Vagina (tissue), 2 donors: ENCODE data around the gene SEC23A. TPM values are rescaled to one million over a fixed set of nuclear protein-coding genes. Genes with fewer than 3 reads are reported as not detected.
"Not testable (repeated sequence)": the region's sequence is repeated elsewhere in the genome, so short reads cannot be mapped to it uniquely, and the experiment has no call there.

Experiments
- DNase-seq, 2 donors: peaks; one replicate each; pipeline ENCODE4 v3.0.0-alpha.2; 2017; ENCODE audit errors: extremely low spot score in 2 of 2
- H3K27ac ChIP-seq: fragments of 200-600 bp; sonication (generic); one replicate; pipeline ENCODE4 v1.5.1; 2019
- H3K27me3 ChIP-seq: fragments of 200-600 bp; sonication (generic); one replicate; pipeline ENCODE4 v1.5.1; 2019
- H3K36me3 ChIP-seq, 2 donors: fragments of 200-600 bp; sonication (generic); one replicate each; pipeline ENCODE4 v1.5.1; 2017 to 2019
- H3K4me1 ChIP-seq: fragments of 200-600 bp; sonication (generic); one replicate; pipeline ENCODE4 v1.5.1; 2019
- H3K4me3 ChIP-seq, 2 donors: fragments of 200-600 bp; sonication (generic); 1 replicate in 1 of 2; 2 replicates in 1 of 2; pipeline ENCODE4 v1.5.1; 2016 to 2019
- H3K9me3 ChIP-seq: fragments of 200-600 bp; sonication (generic); one replicate; pipeline ENCODE4 v1.5.1; 2019
- POLR2A ChIP-seq, 2 donors: fragments of 450-650 bp; IDR thresholded peaks; one replicate each; pipeline ENCODE4 v1.6.1; 2017; ENCODE audit warnings: antibody characterized with exemption in 2 of 2, mild to moderate bottlenecking in 2 of 2, moderate library complexity in 2 of 2
- POLR2AphosphoS5 ChIP-seq, 2 donors: sonication (generic); formaldehyde crosslinking; IDR thresholded peaks; one replicate each; pipeline ENCODE4 v1.9.0; 2017; ENCODE audit warnings: antibody characterized with exemption in 2 of 2, mild to moderate bottlenecking in 2 of 2, low read depth in 1 of 2; ENCODE audit not compliant: insufficient read depth in 1 of 2
- intact Hi-C: fragments of 100-400 bp; cut with DNase I; formaldehyde crosslinking; loops from one replicate; pipeline ENCODE4 v1.15.1; 2023
- total RNA-seq: library from RNA; depleted of rRNA; stranded (reverse); fragments of >200 nt; gene quantifications from one replicate; pipeline ENCODE4 v1.2.3, GENCODE V29; 2016
- TF ChIP-seq, protein P1 (sequence below), 3 experiments: fragments of 450-650 bp in 2 of 3; fragments of 200-600 bp in 1 of 3; sonication (generic) in 1 of 3; IDR thresholded peaks; one replicate each; pipeline ENCODE4 v1.5.1; 2017 to 2019; ENCODE audit warnings: antibody characterized with exemption in 3 of 3, mild to moderate bottlenecking in 2 of 3, moderate library complexity in 2 of 3

The SEC23A gene
- total RNA-seq, 1 donor from 2014 or later: 54.8 TPM

DNA sequence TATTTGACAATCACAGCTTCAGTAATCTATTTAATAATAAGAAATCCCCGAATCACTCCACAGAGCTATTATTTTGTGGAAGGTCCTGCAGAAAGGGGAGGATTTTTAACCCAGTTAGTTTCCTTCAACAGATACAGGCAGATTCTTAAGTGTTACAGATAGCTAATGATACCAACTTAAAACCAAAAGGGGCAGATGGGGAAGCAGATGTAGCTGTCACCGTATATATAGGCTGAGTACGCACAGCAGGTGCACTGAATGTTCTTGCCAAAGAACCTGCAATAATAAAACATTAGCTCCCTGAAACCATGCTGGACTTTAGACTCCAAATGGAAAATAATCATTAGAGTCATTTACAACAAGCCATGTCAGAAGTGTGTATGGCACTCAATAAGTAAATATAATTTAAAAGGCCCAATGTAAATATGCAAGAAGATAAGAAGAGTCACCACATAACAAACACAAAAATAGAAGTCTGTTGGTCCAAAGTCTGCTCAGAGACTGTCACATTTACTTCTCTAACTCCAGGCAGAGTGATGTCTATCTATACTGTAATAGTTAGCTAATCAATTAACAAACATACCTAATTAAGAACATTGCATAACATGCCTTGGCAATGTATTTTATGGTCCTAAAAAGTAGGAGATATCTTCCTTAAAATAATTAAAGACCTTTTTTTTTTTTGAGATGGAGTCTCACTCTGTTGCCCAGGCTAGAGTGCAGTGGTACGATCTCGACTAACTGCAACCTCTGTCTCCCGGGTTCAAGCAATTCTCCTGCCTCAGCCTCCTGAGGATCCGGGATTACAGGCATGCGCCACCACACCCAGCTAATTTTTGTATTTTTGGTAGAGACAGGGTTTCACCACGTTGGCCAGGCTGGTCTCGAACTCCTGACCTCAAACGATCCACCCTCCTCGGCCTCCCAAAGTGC lies 78.8 kb downstream of the SEC23A start:
- Histone ChIP-seq H3K4me1 (no peaks in the 10 kb centered on the region), H3K4me3 (no peak overlapping the region), H3K27ac (no peak overlapping the region), H3K27me3 (no peaks in the 10 kb centered on the region), H3K9me3 (no peaks in the 10 kb centered on the region), H3K36me3 (no peaks in the 10 kb centered on the region)
- DNase-seq: no peak
- TF ChIP-seq POLR2A (IDR thresholded peaks at IDR 0.05) (no peak), POLR2AphosphoS5 (IDR thresholded peaks at IDR 0.05; ENCODE audit: insufficient read depth in 1 of 2, low read depth in 1 of 2) (no peak)
- TF ChIP-seq, protein P1, sequence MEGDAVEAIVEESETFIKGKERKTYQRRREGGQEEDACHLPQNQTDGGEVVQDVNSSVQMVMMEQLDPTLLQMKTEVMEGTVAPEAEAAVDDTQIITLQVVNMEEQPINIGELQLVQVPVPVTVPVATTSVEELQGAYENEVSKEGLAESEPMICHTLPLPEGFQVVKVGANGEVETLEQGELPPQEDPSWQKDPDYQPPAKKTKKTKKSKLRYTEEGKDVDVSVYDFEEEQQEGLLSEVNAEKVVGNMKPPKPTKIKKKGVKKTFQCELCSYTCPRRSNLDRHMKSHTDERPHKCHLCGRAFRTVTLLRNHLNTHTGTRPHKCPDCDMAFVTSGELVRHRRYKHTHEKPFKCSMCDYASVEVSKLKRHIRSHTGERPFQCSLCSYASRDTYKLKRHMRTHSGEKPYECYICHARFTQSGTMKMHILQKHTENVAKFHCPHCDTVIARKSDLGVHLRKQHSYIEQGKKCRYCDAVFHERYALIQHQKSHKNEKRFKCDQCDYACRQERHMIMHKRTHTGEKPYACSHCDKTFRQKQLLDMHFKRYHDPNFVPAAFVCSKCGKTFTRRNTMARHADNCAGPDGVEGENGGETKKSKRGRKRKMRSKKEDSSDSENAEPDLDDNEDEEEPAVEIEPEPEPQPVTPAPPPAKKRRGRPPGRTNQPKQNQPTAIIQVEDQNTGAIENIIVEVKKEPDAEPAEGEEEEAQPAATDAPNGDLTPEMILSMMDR (IDR thresholded peaks at IDR 0.05): no peak
- intact Hi-C loops: no loop called here

DNA sequence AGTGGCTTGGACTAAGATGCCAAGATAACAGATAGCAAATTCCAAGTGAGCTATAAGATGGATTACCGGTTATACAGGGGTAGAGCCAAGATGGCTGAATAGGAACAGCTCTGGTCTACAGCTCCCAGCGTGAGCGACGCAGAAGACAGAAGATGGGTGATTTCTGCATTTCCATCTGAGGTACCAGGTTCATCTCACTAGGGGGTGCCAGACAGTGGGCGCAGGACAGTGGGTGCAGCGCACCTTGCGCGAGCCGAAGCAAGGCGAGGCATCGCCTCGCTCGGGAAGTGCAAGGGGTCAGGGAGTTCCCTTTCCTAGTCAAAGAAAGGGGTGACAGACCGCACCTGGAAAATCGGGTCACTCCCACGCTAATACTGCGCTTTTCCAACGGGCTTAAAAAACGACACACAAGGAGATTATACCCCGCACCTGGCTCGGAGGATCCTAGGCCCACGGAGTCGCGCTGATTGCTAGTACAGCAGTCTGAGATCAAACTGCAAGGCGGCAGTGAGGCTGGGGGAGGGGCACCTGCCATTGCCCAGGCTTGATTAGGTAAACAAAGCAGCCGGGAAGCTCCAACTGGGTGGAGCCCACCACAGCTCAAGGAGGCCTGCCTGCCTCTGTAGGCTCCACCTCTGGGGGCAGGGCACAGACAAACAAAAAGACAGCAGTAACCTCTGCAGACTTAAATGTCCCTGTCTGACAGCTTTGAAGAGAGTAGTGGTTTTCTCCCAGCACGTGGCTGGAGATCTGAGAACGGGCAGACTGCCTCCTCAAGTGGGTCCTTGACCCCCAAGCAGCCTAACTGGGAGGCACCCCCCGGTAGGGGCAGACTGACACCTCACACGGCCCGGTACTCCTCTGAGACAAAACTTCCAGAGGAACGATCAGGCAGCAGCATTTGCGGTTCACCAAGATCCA lies 85.7 kb downstream of the SEC23A start:
- H3K27me3 ChIP-seq, DNase-seq, H3K4me1 ChIP-seq, intact Hi-C loops, H3K4me3 ChIP-seq, H3K9me3 ChIP-seq, H3K27ac ChIP-seq, H3K36me3 ChIP-seq: not testable (repeated sequence)

GRCh38 chr14:39016733-39017095 lies 86.3 kb downstream of the SEC23A start:
- intact Hi-C loops: no loop called here
- Histone ChIP-seq H3K4me3 (no peak overlapping the region), H3K9me3 (no peaks in the 10 kb centered on the region), H3K4me1 (no peaks in the 10 kb centered on the region), H3K27me3 (no peaks in the 10 kb centered on the region), H3K27ac (no peak overlapping the region), H3K36me3 (no peaks in the 10 kb centered on the region)
- TF ChIP-seq, protein P1 (IDR thresholded peaks at IDR 0.05): no peak
- TF ChIP-seq POLR2A (IDR thresholded peaks at IDR 0.05): no peak
- no peak for TF ChIP-seq POLR2AphosphoS5 (IDR thresholded peaks at IDR 0.05; ENCODE audit: insufficient read depth in 1 of 2, low read depth in 1 of 2)
- no peak for DNase-seq

- Histone ChIP-seq H3K36me3 (no peaks in the 10 kb centered on the region), H3K4me3 (no peak overlapping the region), H3K4me1 (no peaks in the 10 kb centered on the region), H3K27ac (no peak overlapping the region), H3K9me3 (no peaks in the 10 kb centered on the region), H3K27me3 (no peaks in the 10 kb centered on the region)
- DNase-seq: no peak
- TF ChIP-seq POLR2AphosphoS5 (IDR thresholded peaks at IDR 0.05; ENCODE audit: insufficient read depth in 1 of 2, low read depth in 1 of 2): no peak
- TF ChIP-seq, protein P1 (IDR thresholded peaks at IDR 0.05): no peak
- no peak for TF ChIP-seq POLR2A (IDR thresholded peaks at IDR 0.05)
- intact Hi-C loops: no loop called here
Observed at GRCh38 chr14:39015964-39016577, 87.0 kb downstream of the SEC23A start.

DNA sequence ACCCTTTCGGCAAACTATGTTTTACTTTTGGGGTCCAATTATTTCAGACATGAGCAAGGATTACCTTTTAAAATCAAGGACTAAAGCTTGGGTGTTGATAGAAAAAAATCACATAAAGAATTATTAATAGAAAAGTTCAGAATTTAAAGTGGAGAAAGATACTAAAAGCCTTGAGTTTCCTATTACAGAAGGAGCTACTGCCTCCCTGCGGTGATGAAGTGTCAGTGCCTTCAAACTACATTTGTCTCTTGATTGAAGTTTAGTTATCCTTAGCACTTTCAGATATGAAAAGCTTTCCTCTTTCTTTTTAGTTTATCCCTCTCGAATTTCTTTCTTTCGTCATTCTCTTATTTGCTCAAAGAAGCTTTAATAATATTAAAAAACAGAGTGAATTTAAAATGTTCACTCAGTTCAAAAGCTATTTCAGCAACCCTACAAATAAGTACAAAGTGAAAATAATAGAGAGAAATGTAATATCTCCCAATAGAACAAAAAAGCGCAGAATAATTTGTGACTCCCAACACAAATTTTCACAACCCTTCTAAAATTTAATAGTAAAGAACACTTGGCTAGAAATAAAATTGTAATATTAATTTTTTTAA lies 87.6 kb downstream of the SEC23A start:
- TF ChIP-seq POLR2AphosphoS5 (IDR thresholded peaks at IDR 0.05; ENCODE audit: insufficient read depth in 1 of 2, low read depth in 1 of 2) (no peak), POLR2A (IDR thresholded peaks at IDR 0.05) (no peak)
- TF ChIP-seq, protein P1 (IDR thresholded peaks at IDR 0.05): peak; percentile 24 to 48 (median 42)
- Histone ChIP-seq H3K27me3 (no peaks in the 10 kb centered on the region), H3K36me3 (no peaks in the 10 kb centered on the region), H3K4me1 (no peaks in the 10 kb centered on the region), H3K4me3 (no peak overlapping the region), H3K27ac (no peak overlapping the region), H3K9me3 (no peaks in the 10 kb centered on the region)
- no peak for DNase-seq
- intact Hi-C loops: no loop called here
